Nephron progenitor cell (in vitro differentiated cells): ENCODE measurements around the gene SCGB1C2.

Source experiments
- DNase-seq: peaks from one replicate; pipeline ENCODE4 v3.0.0; 2021
- H3K27ac Mint-ChIP-seq: 2 replicates; pipeline ENCODE4 v1.8.0; 2021; ENCODE audit warnings: mild to moderate bottlenecking, moderate library complexity, mixed read lengths
- H3K27me3 Mint-ChIP-seq: 2 replicates; pipeline ENCODE4 v1.8.0; 2021; ENCODE audit warnings: mild to moderate bottlenecking, low read depth, mixed read lengths; ENCODE audit not compliant: poor library complexity
- H3K36me3 Mint-ChIP-seq: 2 replicates; pipeline ENCODE4 v1.8.0; 2021; ENCODE audit warnings: low read depth, mixed read lengths
- H3K4me1 Mint-ChIP-seq: 2 replicates; pipeline ENCODE4 v1.8.0; 2021; ENCODE audit warnings: mixed read lengths
- H3K4me3 Mint-ChIP-seq: 2 replicates; pipeline ENCODE4 v1.8.0; 2021; ENCODE audit warnings: mild to moderate bottlenecking, moderate library complexity, mixed read lengths
- H3K9me3 Mint-ChIP-seq: 2 replicates; pipeline ENCODE4 v1.8.0; 2021; ENCODE audit warnings: mild to moderate bottlenecking, moderate library complexity, mixed read lengths
- CTCF ChIP-seq: fragments of 200-600 bp; sonication (generic); IDR thresholded peaks from 2 replicates; pipeline ENCODE4 v1.5.0; 2021; ENCODE audit warnings: antibody characterized with exemption

SCGB1C2 gene

GRCh38 chr17:142102-142661, 4.8 kb downstream of the SCGB1C2 start:
- H3K4me3 Mint-ChIP-seq: no peak overlapping the region
- no peak for TF ChIP-seq CTCF
- no peak for DNase-seq
- no peaks in the 10 kb centered on the region for H3K9me3 Mint-ChIP-seq
- no peak overlapping the region for H3K27ac Mint-ChIP-seq
- no peaks in the 10 kb centered on the region for H3K36me3 Mint-ChIP-seq
- H3K4me1 Mint-ChIP-seq: no peaks in the 10 kb centered on the region
- H3K27me3 Mint-ChIP-seq: peaks cover 13% of the 10 kb centered on the region

GRCh38 chr17:142876-143784, 5.8 kb downstream of the SCGB1C2 start:
- Mint-ChIP-seq H3K27ac (no peak overlapping the region), H3K4me3 (no peak overlapping the region), H3K9me3 (no peaks in the 10 kb centered on the region), H3K36me3 (no peaks in the 10 kb centered on the region), H3K4me1 (no peaks in the 10 kb centered on the region), H3K27me3 (peaks cover 13% of the 10 kb centered on the region)
- no peak for DNase-seq
- no peak for TF ChIP-seq CTCF

- H3K27me3 Mint-ChIP-seq: peaks cover 17% of the 10 kb centered on the region
These were observed 6.5 kb downstream of the SCGB1C2 start for GRCh38 chr17:143785-144281.

GRCh38 chr17:144936-145670, 7.7 kb downstream of the SCGB1C2 start:
- no peak overlapping the region for H3K27ac Mint-ChIP-seq
- H3K27me3 Mint-ChIP-seq: peaks cover 11% of the 10 kb centered on the region
- H3K36me3 Mint-ChIP-seq: no peaks in the 10 kb centered on the region
- no peak overlapping the region for H3K4me3 Mint-ChIP-seq
- no peaks in the 10 kb centered on the region for H3K4me1 Mint-ChIP-seq
- TF ChIP-seq CTCF: no peak
- H3K9me3 Mint-ChIP-seq: no peaks in the 10 kb centered on the region
- DNase-seq: no peak

More at GRCh38 chr17:143785-144281, 6.5 kb downstream of the SCGB1C2 start:
- Mint-ChIP-seq H3K9me3 (no peaks in the 10 kb centered on the region), H3K36me3 (no peaks in the 10 kb centered on the region), H3K4me1 (no peaks in the 10 kb centered on the region), H3K4me3 (no peak overlapping the region), H3K27ac (no peak overlapping the region)
- peak; percentile 97 for DNase-seq
- peak; percentile 84 for TF ChIP-seq CTCF

- DNase-seq: no peak
- Mint-ChIP-seq H3K4me3 (no peak overlapping the region), H3K9me3 (no peaks in the 10 kb centered on the region), H3K27me3 (peaks cover 11% of the 10 kb centered on the region), H3K36me3 (no peaks in the 10 kb centered on the region), H3K27ac (peak overlapping the region; percentile 54), H3K4me1 (no peaks in the 10 kb centered on the region)
- no peak for TF ChIP-seq CTCF
These were observed 8.5 kb downstream of the SCGB1C2 start for GRCh38 chr17:145671-146541.
